GM18870 (cell line): ENCODE results near the gene SETD2.
"Not testable (repeated sequence)": the region's sequence is repeated elsewhere in the genome, so short reads cannot be mapped to it uniquely, and the experiment has no call there.

Source experiments
- ATAC-seq: cut with Tn5 transposase; IDR thresholded peaks from one replicate; pipeline ENCODE4 v1.9.1; 2021; ENCODE audit warnings: moderate library complexity; ENCODE audit not compliant: unreplicated experiment

Gene SETD2

DNA sequence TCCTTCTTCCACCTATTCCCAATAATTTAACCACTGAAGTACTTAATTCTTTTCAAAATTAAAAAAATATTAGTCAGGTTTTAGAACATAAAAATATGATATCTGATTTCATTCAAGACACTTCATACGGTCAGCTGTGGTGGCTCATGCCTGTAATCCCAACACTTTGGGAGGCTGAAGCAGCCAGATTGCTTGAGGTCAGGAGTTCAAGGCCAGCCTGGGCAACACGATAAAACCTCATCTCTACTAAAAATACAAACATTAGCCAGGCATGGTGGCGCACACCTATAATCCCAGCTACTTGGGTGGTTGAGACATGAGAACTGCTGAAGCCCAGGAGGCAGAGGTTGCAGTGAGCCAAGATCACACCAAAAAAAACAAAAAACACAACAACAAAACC, 127.8 kb downstream of the SETD2 start:
- ATAC-seq: no peak

GRCh38 chr3:47035645-47036044, 128.3 kb downstream of the SETD2 start:
- ATAC-seq: no peak

DNA sequence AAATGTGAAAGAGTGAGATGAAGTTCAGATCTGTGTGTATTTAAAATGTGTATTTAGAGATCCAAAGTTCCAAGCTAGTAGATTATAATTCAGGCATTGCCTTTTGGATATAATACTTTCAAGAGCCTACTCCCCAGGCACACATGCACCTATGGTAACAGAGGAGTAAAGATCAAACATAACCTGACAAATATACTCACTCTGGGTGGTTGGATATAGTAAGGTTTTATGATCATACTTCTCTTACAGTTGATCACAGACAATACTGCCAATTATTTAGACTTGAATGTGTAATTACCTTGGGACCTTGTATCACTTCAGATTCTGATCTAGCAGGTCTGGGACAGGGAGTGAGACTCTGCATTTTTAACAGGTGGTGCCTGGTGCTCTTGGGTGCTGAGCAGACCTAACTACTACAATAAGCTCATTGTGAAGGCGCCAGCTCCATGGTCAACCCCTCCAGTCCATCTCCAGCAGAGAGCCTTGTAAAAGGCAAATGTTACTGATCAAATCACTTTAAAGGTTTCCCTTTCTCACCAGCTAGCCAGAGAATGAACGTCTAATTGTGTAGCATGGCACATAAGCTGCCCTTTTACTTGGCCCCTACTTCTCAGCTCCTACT, 128.9 kb downstream of the SETD2 start:
- ATAC-seq: no peak

DNA sequence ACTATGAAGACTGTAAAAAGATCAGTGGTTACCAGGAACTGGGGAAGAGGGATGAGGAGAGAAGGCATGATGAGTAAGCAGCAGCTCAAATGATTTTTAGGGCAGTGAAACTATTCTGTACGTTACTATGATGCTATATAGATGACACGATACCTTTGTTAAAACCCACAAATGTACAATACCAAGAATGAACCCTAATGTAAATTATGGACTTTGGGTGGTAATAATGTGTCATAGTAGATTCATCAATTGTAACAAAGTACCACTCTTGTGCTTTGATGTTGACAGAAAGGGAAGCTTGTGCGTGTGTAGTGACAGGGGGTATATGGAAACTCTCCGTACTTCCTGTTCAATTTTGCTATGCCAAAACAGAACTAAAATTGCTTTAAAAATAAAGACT, 132.9 kb downstream of the SETD2 start:
- not testable (repeated sequence) for ATAC-seq

GRCh38 chr3:47028667-47029066, 135.2 kb downstream of the SETD2 start:
- no peak for ATAC-seq

DNA sequence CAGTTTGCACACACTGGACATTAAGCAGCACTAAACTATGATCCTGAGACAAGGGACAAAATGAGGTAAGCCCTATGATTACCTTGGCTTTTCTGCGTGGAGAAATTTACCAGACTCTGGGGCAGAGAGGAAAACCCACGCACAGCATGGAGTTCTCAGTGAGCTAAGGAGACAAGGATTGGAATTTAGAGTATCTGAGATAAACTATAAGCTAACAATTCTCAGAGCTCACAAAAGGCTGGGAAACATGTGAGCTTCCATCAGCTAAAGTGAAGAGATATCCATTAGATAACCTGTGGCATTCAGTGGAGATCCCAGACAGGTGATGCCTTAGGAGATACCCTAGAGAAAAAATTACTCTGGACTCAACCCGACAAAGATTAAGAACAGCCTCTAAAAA, 135.8 kb downstream of the SETD2 start:
- no peak for ATAC-seq

- ATAC-seq: not testable (repeated sequence)
Observed at GRCh38 chr3:47026432-47026831, 137.5 kb downstream of the SETD2 start.

DNA sequence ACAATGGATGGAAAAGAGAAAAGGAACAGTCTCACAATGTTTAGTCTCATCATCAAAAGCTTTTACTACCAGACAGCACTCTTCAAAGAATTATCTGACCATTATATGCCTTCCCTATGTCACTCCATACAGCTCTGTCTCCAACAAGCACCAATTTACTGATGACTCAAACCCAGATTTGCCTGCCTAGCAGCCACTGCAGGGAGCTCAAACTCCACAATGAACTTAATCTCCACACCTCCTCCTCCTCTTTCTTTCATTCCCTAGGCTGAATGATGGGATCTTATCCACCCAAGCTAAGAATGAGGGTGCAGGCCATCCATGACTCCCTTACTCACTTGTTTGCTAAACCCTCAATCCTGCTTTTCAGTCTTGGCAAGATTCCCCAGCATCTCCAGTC, 139.0 kb downstream of the SETD2 start:
- no peak for ATAC-seq

DNA sequence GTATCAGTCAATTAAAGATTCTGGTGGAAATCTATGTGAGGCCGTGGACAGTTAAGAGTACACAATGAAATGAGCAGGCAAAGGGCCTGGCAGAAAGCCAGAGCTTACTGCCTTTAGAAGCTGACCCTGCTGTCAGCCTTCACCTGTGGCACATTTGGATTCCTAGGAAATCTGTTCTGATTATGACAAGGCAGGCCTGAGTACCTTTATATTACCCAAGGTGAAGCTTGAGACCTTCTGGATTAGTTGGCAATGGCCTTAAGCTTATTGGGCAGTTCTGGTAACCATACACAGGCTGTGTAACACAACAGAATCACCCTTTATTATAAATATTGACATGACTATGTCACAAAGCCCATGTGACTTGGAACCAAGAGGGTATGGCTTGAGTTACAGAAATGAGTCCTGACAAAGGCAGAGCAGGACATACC, 141.3 kb downstream of the SETD2 start:
- no peak for ATAC-seq

- ATAC-seq: no peak
Observed at GRCh38 chr3:47020311-47020710, 143.6 kb downstream of the SETD2 start.

- no peak for ATAC-seq
Observed at GRCh38 chr3:47019201-47019600, 144.7 kb downstream of the SETD2 start.

GRCh38 chr3:47018269-47018611, 145.7 kb downstream of the SETD2 start:
- ATAC-seq: no peak

DNA sequence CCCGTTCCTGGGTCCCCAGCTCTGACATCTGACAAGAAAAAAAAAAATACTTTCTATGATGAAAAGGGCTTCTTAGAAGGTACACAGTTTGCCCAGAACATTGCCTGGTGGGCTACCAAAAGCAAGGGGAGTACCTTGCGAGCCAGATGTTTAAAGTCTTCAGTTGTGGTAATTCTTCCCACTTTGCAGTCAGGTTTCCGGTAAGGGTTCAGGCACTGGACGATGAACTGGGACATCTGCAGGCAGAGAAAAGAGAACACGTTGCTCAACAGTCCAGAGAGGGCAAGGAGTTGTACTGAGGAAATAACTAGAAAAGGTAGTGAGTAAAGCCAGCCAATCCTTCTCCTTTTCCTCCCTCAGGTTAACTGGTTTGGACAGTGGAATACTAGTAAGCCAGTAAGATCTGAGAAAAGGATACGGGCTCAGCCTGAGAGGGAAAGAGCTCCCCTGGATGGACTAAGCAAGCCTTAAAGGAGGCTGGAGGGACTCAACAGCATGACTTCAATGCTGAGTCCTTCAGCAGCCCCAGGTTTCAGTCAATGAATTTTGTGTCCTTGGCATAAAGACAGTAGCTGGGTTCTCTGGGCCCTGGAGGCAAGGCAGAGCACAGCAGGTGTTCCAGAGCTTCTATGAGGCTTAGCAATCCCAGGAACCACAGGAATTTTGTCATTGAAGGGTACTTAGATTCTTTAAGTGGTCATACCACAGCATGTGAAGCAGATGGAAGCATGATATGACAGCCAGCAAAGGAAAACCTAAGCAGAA, 146.2 kb downstream of the SETD2 start:
- no peak for ATAC-seq

GRCh38 chr3:47016934-47017435, 146.9 kb downstream of the SETD2 start:
- no peak for ATAC-seq

- no peak for ATAC-seq
Observed at GRCh38 chr3:47016086-47016933, 147.6 kb downstream of the SETD2 start.

DNA sequence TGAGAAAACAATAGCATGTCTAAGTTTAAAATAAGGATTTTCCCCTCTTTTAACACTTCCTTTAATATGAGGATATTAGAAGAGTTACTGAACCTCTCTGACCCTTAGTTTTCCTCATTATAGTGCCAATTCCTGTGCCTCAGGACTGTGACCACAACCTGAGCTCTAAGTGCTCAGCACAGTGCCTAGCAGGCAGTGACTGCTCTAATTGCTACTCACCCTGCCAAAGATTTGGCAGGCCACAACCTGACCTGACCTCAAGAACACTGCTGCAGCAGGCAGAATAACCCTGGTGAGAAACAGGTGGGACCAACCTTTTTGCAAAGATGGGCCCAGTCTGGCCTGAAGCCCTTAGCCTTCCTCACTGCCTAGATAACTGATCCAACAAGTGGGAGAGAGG, 148.8 kb downstream of the SETD2 start:
- ATAC-seq: no peak

- ATAC-seq: no peak
Observed at GRCh38 chr3:47014036-47014435, 149.9 kb downstream of the SETD2 start.

DNA sequence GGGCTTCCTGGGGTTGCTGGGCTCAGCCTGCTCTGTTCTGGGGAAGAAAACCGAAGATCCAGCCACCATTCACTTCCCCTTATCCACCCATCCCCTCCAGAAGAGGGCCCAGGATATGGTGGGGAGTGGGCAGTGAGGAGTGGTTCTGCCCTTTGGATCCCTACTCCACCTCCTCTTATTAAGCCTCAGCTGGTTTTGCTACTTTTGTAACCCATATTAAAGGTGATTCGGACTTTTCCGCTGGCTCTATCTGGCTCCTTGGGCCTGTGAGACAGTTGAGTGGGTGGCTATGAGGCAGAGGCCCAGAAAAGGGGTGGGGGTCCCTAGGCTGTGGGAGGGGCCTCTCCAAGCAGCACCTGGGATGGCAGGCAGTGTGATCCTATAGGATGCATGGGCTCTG, 150.7 kb downstream of the SETD2 start:
- no peak for ATAC-seq

DNA sequence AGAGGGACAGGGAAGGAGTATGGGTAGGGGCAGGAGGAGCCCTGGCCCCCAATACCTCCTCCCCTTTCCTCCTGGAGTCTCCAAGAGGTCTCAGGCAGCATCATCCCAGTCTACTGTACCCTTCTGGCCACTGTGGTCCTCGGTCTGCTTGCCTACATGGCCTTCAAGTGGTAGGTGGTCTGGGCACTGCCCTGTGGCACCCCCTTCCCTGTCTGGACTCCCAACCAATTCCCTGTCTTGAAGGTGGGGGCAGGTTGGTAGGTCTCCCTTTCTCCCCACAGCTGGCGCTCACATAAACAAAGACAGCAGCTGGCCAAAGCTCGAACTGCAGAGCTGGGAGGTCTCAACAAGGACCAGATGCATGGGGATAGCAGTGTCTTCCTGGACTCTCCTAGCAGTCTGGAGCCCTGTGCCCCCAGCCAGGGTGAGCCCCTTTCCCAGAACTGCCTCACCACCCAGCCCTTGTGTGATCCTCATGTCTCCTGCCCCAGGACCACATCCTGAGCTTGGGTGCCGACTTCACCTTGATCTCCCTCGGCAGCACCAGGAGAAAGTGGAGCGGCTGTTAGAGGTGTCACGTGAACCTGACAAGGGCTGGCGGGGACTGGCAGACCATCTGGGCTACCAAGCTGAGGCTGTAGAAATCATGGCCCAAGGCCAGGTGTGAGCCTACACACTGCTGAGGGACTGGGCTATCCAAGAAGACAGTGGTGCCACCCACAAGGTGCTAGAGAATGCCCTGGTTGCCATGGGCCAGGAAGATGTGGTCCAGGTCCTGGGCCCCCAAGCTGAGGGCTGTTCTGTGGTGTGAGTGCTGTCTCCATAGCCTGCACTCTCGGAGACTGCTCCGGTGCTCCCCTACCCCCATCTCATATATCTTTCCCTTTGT, 151.3 kb downstream of the SETD2 start:
- no peak for ATAC-seq

GRCh38 chr3:47011371-47011770, 152.5 kb downstream of the SETD2 start:
- no peak for ATAC-seq

DNA sequence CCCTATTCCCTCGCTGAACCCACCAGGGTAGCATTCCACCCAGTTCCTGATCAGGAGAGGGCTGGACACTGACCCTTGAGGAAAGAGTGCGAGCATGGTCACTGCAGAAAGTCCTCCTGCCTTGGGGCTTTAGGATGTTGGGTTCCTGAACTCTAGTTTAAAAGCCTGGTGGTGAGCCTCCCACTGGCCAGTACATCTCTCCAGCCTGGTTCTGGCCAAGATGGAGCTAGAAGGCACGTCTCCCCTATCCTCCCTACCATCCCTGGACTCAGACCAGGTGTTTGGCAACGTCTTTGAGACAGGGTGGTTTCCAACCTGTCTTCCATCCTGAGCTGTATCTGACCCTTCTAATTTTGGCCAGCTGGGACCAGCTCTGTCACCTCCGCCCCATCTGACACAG, 153.0 kb downstream of the SETD2 start:
- no peak for ATAC-seq
